Caco-2 (cell line): ENCODE data around the gene HSPA1B. TPM values are rescaled to one million over a fixed set of nuclear protein-coding genes. Genes with fewer than 3 reads are reported as not detected.
A peak's percentile ranks its signal among the peaks of the same experiment; 100 is the strongest.

Source experiments
- BruUV-seq: library from RNA; stranded (reverse); fragments of 400-500 nt; replicated peaks from 2 replicates; lab custom pipeline; 2021; lab: Mats Ljungman, UMichigan
- CTCF ChIA-PET: fragments of 300-600 bp; sonication (Branson Sonifier 250); formaldehyde crosslinking; loops from one replicate; lab custom pipeline; 2022; ENCODE audit warnings: antibody characterized with exemption; lab: Charles Lee
- POLR2A ChIA-PET: fragments of 300-600 bp; sonication (Branson Sonifier 250); formaldehyde crosslinking; loops from one replicate; lab custom pipeline; 2022; ENCODE audit warnings: antibody characterized with exemption; lab: Charles Lee
- DNase-seq, 2 experiments: peaks; one replicate each; pipeline versions ENCODE4 v3.0.0 to v3.0.0-alpha.2; 2020 to 2022
- H3K27me3 ChIP-seq: replicated peaks from 2 replicates; pipeline ENCODE4 v1.6.0; 2011; ENCODE audit warnings: low read length; ENCODE audit not compliant: control insufficient read depth, insufficient read depth
- H3K36me3 ChIP-seq: 2 replicates; pipeline ENCODE4 v1.5.1; 2011; ENCODE audit warnings: low read length; ENCODE audit not compliant: control insufficient read depth, insufficient read depth
- H3K4me1 ChIP-seq: fragments of 250-450 bp; sonication (Bioruptor Pico); 2 replicates; pipeline ENCODE4 v1.5.1; 2020; ENCODE audit warnings: mild to moderate bottlenecking
- H3K4me3 ChIP-seq: 2 replicates; pipeline ENCODE4 v1.5.1; 2011; ENCODE audit warnings: low read depth, mild to moderate bottlenecking, control low read depth, low read length
- H3K9me3 ChIP-seq: fragments of 250-450 bp; sonication (Bioruptor Pico); 2 replicates; pipeline ENCODE4 v1.5.1; 2020; ENCODE audit warnings: mild to moderate bottlenecking, moderate library complexity
- H3K27ac Mint-ChIP-seq: one replicate; pipeline ENCODE4 v1.8.0; 2022; ENCODE audit warnings: mixed read lengths; ENCODE audit not compliant: unreplicated experiment
- H3K27me3 Mint-ChIP-seq: one replicate; pipeline ENCODE4 v1.8.0; 2022; ENCODE audit warnings: mixed read lengths; ENCODE audit not compliant: insufficient read depth, unreplicated experiment
- H3K36me3 Mint-ChIP-seq: one replicate; pipeline ENCODE4 v1.8.0; 2022; ENCODE audit warnings: mild to moderate bottlenecking, mixed read lengths; ENCODE audit not compliant: insufficient read depth, unreplicated experiment
- H3K4me1 Mint-ChIP-seq: one replicate; pipeline ENCODE4 v1.8.0; 2022; ENCODE audit warnings: low read depth, mixed read lengths; ENCODE audit not compliant: unreplicated experiment
- H3K4me3 Mint-ChIP-seq: one replicate; pipeline ENCODE4 v1.8.0; 2022; ENCODE audit warnings: mild to moderate bottlenecking, moderate library complexity, mixed read lengths; ENCODE audit not compliant: unreplicated experiment
- H3K9me3 Mint-ChIP-seq: one replicate; pipeline ENCODE4 v1.8.0; 2022; ENCODE audit warnings: mixed read lengths; ENCODE audit not compliant: unreplicated experiment
- intact Hi-C: fragments of 100-400 bp; cut with micrococcal nuclease; formaldehyde crosslinking; loops from one replicate; pipeline ENCODE4 v1.10.0; 2022; ENCODE audit not compliant: unreplicated experiment
- total RNA-seq: library from RNA; stranded (reverse); gene quantifications from 2 replicates; pipeline ENCODE4 v1.2.3, GENCODE V29; 2022
- TF ChIP-seq, protein P1 (sequence below), 2 experiments: fragments of 200-600 bp in 1 of 2; IDR thresholded peaks; 1 replicate in 1 of 2; 2 replicates in 1 of 2; pipeline versions ENCODE4 v1.5.1 to v1.8.0; 2011 to 2022; ENCODE audit warnings: antibody characterized with exemption in 1 of 2, control low read depth in 1 of 2, inconsistent platforms in 1 of 2, low read depth in 1 of 2, low read length in 1 of 2, mild to moderate bottlenecking in 1 of 2, moderate library complexity in 1 of 2; ENCODE audit not compliant: insufficient read depth in 1 of 2, severe bottlenecking in 1 of 2, unreplicated experiment in 1 of 2

The HSPA1B gene
- total RNA-seq, 1 experiment from 2014 or later: 99.0 TPM

DNA sequence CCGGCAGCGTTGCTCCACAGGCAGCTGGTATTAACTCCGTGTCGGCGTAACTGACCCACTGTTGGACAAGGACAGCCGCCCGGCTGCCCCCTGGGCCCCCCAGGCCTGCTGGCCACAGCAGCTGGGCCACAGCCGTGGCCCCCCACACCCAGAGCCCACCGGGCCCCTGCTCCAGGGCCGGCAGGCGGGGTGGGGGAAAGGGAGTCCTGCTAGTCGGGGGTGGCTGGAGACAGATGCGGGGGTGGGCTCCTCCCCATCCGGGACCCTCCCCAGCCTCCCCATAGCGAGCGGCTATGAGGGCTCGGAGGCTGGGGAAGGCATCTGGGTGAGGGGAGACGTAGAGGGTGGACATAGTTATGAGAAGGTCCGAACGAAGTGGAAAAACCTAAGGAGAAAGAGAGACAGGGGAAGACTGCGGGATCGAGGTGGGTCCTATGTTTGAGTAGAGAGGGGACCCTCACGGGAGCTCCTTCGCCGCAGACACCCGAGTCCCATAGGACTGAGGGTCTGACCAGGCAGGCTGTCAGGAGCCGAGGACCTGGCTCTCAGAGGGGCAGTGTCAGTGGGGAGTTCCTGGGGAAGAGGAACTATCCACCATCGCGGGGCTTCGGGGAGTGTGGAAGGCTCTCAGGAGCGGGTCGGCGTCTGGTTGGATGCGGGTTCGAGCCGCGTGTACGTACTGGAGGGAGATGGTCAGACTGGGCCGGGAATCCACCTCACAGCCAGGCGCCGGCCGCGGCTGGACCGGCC lies 32.5 kb upstream of the HSPA1B start:
- Mint-ChIP-seq H3K4me3 (peak overlapping the region; percentile 98), H3K27me3 (no peaks in the 10 kb centered on the region), H3K27ac (peak overlapping the region; percentile 94), H3K36me3 (peaks cover 33% of the 10 kb centered on the region), H3K9me3 (no peaks in the 10 kb centered on the region), H3K4me1 (peaks cover 21% of the 10 kb centered on the region)
- Histone ChIP-seq H3K9me3 (no peaks in the 10 kb centered on the region), H3K4me1 (0 out of 2 replicates have a peak, but pooled peaks cover 3% of the 10 kb centered on the region), H3K27me3 (no peaks in the 10 kb centered on the region), H3K4me3 (peak overlapping the region; percentile 80), H3K36me3 (no peaks in the 10 kb centered on the region)
- no TSS peak for BruUV-seq
- ChIA-PET CTCF (interaction anchor here (0.6 to 2.9 kb wide), 5 partner anchors 9 to 68 kb away, joined by 4 to 21 read pairs (median 6); partner anchors contain the start of genes HSPA1A, HSPA1L, LSM2 and NEU1), POLR2A (interaction anchor here (0.6 to 2.1 kb wide), 8 partner anchors 11 to 68 kb away, joined by 3 to 29 read pairs (median 5); partner anchors contain the start of genes HSPA1A, HSPA1B, HSPA1L and LSM2)
- intact Hi-C loops: no loop called here
- TF ChIP-seq, protein P1, sequence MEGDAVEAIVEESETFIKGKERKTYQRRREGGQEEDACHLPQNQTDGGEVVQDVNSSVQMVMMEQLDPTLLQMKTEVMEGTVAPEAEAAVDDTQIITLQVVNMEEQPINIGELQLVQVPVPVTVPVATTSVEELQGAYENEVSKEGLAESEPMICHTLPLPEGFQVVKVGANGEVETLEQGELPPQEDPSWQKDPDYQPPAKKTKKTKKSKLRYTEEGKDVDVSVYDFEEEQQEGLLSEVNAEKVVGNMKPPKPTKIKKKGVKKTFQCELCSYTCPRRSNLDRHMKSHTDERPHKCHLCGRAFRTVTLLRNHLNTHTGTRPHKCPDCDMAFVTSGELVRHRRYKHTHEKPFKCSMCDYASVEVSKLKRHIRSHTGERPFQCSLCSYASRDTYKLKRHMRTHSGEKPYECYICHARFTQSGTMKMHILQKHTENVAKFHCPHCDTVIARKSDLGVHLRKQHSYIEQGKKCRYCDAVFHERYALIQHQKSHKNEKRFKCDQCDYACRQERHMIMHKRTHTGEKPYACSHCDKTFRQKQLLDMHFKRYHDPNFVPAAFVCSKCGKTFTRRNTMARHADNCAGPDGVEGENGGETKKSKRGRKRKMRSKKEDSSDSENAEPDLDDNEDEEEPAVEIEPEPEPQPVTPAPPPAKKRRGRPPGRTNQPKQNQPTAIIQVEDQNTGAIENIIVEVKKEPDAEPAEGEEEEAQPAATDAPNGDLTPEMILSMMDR (IDR thresholded peaks at IDR 0.05; ENCODE audit: insufficient read depth in 1 of 2, low read depth in 1 of 2, low read length in 1 of 2, severe bottlenecking in 1 of 2, unreplicated experiment in 1 of 2): no peak
- DNase-seq: peak in 1 of 2 experiments; percentile 19

- H3K4me3 Mint-ChIP-seq: peak within 1 kb of the TSS; percentile 98
- Histone ChIP-seq H3K27me3 (no peaks in the 10 kb centered on the region), H3K9me3 (no peaks in the 10 kb centered on the region), H3K4me3 (peak within 1 kb of the TSS; percentile 80), H3K4me1 (0 out of 2 replicates have a peak, but pooled peaks cover 3% of the 10 kb centered on the region), H3K36me3 (no peaks in the 10 kb centered on the region)
- peaks cover 25% of the 10 kb centered on the region for H3K36me3 Mint-ChIP-seq
- peak; percentile 92 to 95 for DNase-seq
- peak within 1 kb of the TSS; percentile 94 for H3K27ac Mint-ChIP-seq
- peaks cover 15% of the 10 kb centered on the region for H3K4me1 Mint-ChIP-seq
- intact Hi-C loops: loop anchor here (1.0 kb wide), 2 partner anchors 32 to 66 kb away; partner anchors contain the start of genes DDAH2 and HSPA1B
- no TSS peak for BruUV-seq
- POLR2A ChIA-PET: interaction anchor here (0.6 to 2.1 kb wide), 10 partner anchors 11 to 67 kb away, joined by 3 to 29 read pairs (median 6); partner anchors contain the start of genes DDAH2, HSPA1A, HSPA1B and HSPA1L
- TF ChIP-seq, protein P1 (IDR thresholded peaks at IDR 0.05; ENCODE audit: insufficient read depth in 1 of 2, low read depth in 1 of 2, low read length in 1 of 2, severe bottlenecking in 1 of 2, unreplicated experiment in 1 of 2): peak; percentile 78 to 94
- CTCF ChIA-PET: interaction anchor here (0.8 to 2.9 kb wide), 7 partner anchors 11 to 115 kb away, joined by 3 to 21 read pairs (median 5); partner anchors contain the start of genes HSPA1A, HSPA1L, LSM2 and LY6G5C
- no peaks in the 10 kb centered on the region for H3K27me3 Mint-ChIP-seq
- no peaks in the 10 kb centered on the region for H3K9me3 Mint-ChIP-seq
These were observed 31.8 kb upstream of the HSPA1B start, which contains the start of gene VARS1 for GRCh38 chr6:31795616-31796298. Gene VARS1, minus strand, starts transcription at chr6:31795752. Its CDS starts 535 bp downstream, at chr6:31795217.

- TF ChIP-seq, protein P1 (IDR thresholded peaks at IDR 0.05; ENCODE audit: insufficient read depth in 1 of 2, low read depth in 1 of 2, low read length in 1 of 2, severe bottlenecking in 1 of 2, unreplicated experiment in 1 of 2): no peak
- H3K4me1 Mint-ChIP-seq: peaks cover 6% of the 10 kb centered on the region
- ChIA-PET POLR2A (no interaction called here), CTCF (interaction anchor here (2.9 kb wide), 1 partner anchor 10 kb away, joined by 21 read pairs; the partner anchor contains the start of gene LSM2)
- intact Hi-C loops: loop anchor here (1.0 kb wide), 2 partner anchors 30 to 68 kb away; partner anchors contain the start of genes DDAH2 and HSPA1B
- Histone ChIP-seq H3K9me3 (no peaks in the 10 kb centered on the region), H3K4me3 (no peak overlapping the region), H3K36me3 (no peaks in the 10 kb centered on the region), H3K4me1 (0 out of 2 replicates have a peak, but pooled peaks cover 3% of the 10 kb centered on the region), H3K27me3 (no peaks in the 10 kb centered on the region)
- no TSS peak for BruUV-seq
- H3K4me3 Mint-ChIP-seq: no peak overlapping the region
- DNase-seq: no peak
- H3K27me3 Mint-ChIP-seq: no peaks in the 10 kb centered on the region
- H3K9me3 Mint-ChIP-seq: no peaks in the 10 kb centered on the region
- no peak overlapping the region for H3K27ac Mint-ChIP-seq
- peaks cover 22% of the 10 kb centered on the region for H3K36me3 Mint-ChIP-seq
These were observed 30.5 kb upstream of the HSPA1B start for GRCh38 chr6:31796993-31797385.
